ENCODE results near the gene TMEM131L.

TMEM131L gene

DNA sequence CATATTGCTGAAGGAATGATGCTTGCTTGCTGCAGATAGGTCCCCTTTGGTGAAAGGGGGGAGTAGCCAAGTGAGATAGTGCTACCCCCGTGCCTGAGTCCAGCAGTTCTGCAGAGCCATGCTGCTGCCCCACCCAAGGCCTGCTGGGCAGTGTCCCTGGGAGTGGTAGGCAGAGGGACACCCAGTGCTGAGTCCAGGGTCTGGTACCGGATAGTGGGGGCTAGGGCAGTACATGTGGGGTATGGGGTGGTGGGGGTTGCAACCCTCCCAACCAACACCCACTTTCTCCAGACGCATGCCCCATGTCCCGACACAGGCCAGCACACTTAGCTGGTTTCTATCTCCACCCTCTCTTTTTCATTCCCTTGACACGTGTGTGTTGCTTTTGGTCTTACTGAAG, 155.9 kb downstream of the TMEM131L start:
- no peak for TF ChIP-seq CREB1 (IDR thresholded peaks at IDR 0.05; ENCODE audit: low read depth)
- TF ChIP-seq ZBTB7A (IDR thresholded peaks at IDR 0.05; ENCODE audit: low read depth): no peak
- TF ChIP-seq RAD21 (IDR thresholded peaks at IDR 0.05; ENCODE audit: low read depth): no peak
- TF ChIP-seq, protein P1, sequence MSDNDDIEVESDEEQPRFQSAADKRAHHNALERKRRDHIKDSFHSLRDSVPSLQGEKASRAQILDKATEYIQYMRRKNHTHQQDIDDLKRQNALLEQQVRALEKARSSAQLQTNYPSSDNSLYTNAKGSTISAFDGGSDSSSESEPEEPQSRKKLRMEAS (IDR thresholded peaks at IDR 0.05): no peak
- TF ChIP-seq, protein P2, sequence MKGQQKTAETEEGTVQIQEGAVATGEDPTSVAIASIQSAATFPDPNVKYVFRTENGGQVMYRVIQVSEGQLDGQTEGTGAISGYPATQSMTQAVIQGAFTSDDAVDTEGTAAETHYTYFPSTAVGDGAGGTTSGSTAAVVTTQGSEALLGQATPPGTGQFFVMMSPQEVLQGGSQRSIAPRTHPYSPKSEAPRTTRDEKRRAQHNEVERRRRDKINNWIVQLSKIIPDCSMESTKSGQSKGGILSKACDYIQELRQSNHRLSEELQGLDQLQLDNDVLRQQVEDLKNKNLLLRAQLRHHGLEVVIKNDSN (IDR thresholded peaks at IDR 0.05): no peak
- TF ChIP-seq FOXM1 (IDR thresholded peaks at IDR 0.05; ENCODE audit: borderline replicate concordance, low read depth): no peak

DNA sequence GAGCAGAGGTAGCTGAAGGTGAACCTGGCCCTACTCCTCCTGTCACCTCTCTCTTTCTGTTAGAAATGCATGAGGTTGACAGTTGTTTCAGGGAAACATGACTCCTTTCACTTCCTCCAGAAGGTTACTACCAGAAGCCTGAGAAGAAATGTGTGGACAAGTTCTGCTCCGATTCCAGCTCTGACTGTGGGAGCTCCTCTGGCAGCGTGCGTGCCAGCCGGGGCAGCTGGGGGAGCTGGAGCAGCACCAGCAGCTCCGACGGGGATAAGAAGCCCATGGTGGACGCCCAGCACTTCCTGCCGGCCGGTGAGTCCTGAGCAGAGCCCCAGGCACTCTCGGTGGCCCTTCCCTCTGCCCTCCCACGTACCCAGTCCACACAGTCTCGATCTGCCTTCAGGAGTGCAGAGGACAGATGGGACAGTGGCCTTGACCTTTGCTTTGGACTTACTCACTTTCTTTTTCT, 156.6 kb downstream of the TMEM131L start:
- TF ChIP-seq CEBPB (IDR thresholded peaks at IDR 0.05) (no peak), TEAD4 (IDR thresholded peaks at IDR 0.05) (no peak), NFIC (IDR thresholded peaks at IDR 0.05) (no peak), CREB1 (IDR thresholded peaks at IDR 0.05; ENCODE audit: low read depth) (no peak), ZBTB7A (IDR thresholded peaks at IDR 0.05; ENCODE audit: low read depth) (no peak), YY1 (IDR thresholded peaks at IDR 0.05; ENCODE audit: low read depth) (no peak), EGR1 (IDR thresholded peaks at IDR 0.05) (no peak)
- TF ChIP-seq, protein P2 (IDR thresholded peaks at IDR 0.05): no peak

DNA sequence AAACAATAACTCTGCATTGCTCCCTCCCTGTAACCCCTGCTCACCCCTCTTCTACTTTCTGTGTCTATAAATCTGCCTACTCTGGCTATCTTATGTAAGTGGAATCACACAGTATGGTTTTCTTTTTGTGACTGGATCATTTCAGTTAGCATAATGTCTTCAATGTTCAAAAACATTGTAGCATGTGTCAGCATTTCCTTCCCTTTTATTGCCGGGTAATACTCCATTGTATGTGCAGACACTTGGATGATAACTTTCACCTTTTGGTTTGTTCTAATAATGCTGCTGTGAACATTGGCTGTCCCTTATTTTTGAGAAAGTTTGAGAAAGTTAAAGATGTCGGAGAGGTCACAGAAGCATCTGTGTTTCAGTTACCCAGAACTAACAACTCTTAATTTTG, 157.3 kb downstream of the TMEM131L start:
- TF ChIP-seq TEAD4 (IDR thresholded peaks at IDR 0.05) (no peak), TCF12 (IDR thresholded peaks at IDR 0.05; ENCODE audit: low read depth) (no peak), ZBTB7A (IDR thresholded peaks at IDR 0.05; ENCODE audit: low read depth) (no peak), CEBPB (IDR thresholded peaks at IDR 0.05) (no peak), EP300 (IDR thresholded peaks at IDR 0.05; ENCODE audit: borderline replicate concordance) (no peak), CREB1 (IDR thresholded peaks at IDR 0.05; ENCODE audit: low read depth) (no peak), TAF1 (IDR thresholded peaks at IDR 0.05; ENCODE audit: low read depth) (no peak), NFIC (IDR thresholded peaks at IDR 0.05) (no peak), FOXM1 (IDR thresholded peaks at IDR 0.05; ENCODE audit: borderline replicate concordance, low read depth) (no peak), YY1 (IDR thresholded peaks at IDR 0.05; ENCODE audit: low read depth) (no peak), EGR1 (IDR thresholded peaks at IDR 0.05) (no peak), RAD21 (IDR thresholded peaks at IDR 0.05; ENCODE audit: low read depth) (no peak)
- TF ChIP-seq, protein P2 (IDR thresholded peaks at IDR 0.05): no peak
- TF ChIP-seq, protein P1 (IDR thresholded peaks at IDR 0.05): no peak
- TF ChIP-seq, protein P3, sequence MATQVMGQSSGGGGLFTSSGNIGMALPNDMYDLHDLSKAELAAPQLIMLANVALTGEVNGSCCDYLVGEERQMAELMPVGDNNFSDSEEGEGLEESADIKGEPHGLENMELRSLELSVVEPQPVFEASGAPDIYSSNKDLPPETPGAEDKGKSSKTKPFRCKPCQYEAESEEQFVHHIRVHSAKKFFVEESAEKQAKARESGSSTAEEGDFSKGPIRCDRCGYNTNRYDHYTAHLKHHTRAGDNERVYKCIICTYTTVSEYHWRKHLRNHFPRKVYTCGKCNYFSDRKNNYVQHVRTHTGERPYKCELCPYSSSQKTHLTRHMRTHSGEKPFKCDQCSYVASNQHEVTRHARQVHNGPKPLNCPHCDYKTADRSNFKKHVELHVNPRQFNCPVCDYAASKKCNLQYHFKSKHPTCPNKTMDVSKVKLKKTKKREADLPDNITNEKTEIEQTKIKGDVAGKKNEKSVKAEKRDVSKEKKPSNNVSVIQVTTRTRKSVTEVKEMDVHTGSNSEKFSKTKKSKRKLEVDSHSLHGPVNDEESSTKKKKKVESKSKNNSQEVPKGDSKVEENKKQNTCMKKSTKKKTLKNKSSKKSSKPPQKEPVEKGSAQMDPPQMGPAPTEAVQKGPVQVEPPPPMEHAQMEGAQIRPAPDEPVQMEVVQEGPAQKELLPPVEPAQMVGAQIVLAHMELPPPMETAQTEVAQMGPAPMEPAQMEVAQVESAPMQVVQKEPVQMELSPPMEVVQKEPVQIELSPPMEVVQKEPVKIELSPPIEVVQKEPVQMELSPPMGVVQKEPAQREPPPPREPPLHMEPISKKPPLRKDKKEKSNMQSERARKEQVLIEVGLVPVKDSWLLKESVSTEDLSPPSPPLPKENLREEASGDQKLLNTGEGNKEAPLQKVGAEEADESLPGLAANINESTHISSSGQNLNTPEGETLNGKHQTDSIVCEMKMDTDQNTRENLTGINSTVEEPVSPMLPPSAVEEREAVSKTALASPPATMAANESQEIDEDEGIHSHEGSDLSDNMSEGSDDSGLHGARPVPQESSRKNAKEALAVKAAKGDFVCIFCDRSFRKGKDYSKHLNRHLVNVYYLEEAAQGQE (IDR thresholded peaks at IDR 0.05; ENCODE audit: low read depth): no peak

DNA sequence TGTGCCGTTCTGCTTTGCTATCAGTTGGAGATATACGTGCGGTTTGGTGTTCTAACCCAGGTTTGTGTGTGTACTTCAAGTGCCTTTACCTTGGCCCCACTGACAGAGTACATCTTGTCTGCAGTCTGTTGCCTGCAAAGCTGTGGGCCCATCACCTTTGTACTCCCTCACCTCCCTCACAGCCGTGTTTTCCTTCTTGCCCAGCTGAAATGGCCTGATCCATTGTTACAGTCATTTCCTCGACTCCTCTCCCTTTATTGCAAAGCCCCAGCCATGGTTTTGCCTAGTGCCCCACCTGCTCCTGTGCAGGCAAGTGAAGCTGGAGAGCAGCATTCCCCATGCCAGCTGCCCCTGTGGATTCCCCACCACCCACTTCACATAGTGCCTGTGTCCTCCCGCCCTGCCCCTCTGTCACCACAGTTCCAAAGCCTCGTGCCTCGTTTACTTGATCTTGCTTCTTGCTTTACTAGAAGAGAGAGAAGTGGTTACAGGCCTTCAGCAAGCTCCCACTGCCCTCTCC, 162.7 kb downstream of the TMEM131L start:
- TF ChIP-seq, protein P3 (IDR thresholded peaks at IDR 0.05; ENCODE audit: low read depth): no peak
- TF ChIP-seq TCF12 (IDR thresholded peaks at IDR 0.05; ENCODE audit: low read depth): no peak
- TF ChIP-seq NFIC (IDR thresholded peaks at IDR 0.05): no peak
- no peak for TF ChIP-seq YY1 (IDR thresholded peaks at IDR 0.05; ENCODE audit: low read depth)
- TF ChIP-seq TAF1 (IDR thresholded peaks at IDR 0.05; ENCODE audit: low read depth): no peak
- TF ChIP-seq EGR1 (IDR thresholded peaks at IDR 0.05): no peak
- no peak for TF ChIP-seq EP300 (IDR thresholded peaks at IDR 0.05; ENCODE audit: borderline replicate concordance)
- no peak for TF ChIP-seq CEBPB (IDR thresholded peaks at IDR 0.05)
- TF ChIP-seq, protein P1 (IDR thresholded peaks at IDR 0.05): no peak
- no peak for TF ChIP-seq RAD21 (IDR thresholded peaks at IDR 0.05; ENCODE audit: low read depth)
- no peak for TF ChIP-seq CREB1 (IDR thresholded peaks at IDR 0.05; ENCODE audit: low read depth)
- TF ChIP-seq, protein P2 (IDR thresholded peaks at IDR 0.05): no peak

DNA sequence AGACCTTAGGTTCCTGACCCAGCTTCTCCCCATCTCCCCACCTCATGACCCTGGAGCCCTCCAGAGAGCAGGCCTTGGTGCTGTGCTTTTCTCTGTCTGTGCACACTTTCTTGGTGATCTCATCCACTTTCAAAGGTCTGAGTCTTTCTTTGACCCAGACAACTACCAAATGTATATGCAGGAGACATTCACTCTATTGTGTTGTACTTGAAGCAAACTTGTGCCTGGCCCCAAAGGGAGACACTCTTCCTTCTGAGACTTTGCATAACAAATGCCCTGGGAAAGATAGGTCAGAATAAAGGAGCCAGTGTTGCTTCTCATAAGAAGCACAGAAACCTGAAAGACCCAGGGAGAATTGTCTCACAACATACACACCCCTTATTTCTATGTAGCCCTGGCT, 163.6 kb downstream of the TMEM131L start:
- TF ChIP-seq, protein P1 (IDR thresholded peaks at IDR 0.05): no peak
- TF ChIP-seq EP300 (IDR thresholded peaks at IDR 0.05; ENCODE audit: borderline replicate concordance) (no peak), ZBTB7A (IDR thresholded peaks at IDR 0.05; ENCODE audit: low read depth) (no peak), CEBPB (IDR thresholded peaks at IDR 0.05) (no peak), EGR1 (IDR thresholded peaks at IDR 0.05) (no peak), FOXM1 (IDR thresholded peaks at IDR 0.05; ENCODE audit: borderline replicate concordance, low read depth) (no peak), YY1 (IDR thresholded peaks at IDR 0.05; ENCODE audit: low read depth) (no peak), TEAD4 (IDR thresholded peaks at IDR 0.05) (no peak), NFIC (IDR thresholded peaks at IDR 0.05) (no peak), TCF12 (IDR thresholded peaks at IDR 0.05; ENCODE audit: low read depth) (no peak), TAF1 (IDR thresholded peaks at IDR 0.05; ENCODE audit: low read depth) (no peak), RAD21 (IDR thresholded peaks at IDR 0.05; ENCODE audit: low read depth) (no peak)
- TF ChIP-seq, protein P3 (IDR thresholded peaks at IDR 0.05; ENCODE audit: low read depth): no peak
- TF ChIP-seq, protein P2 (IDR thresholded peaks at IDR 0.05): no peak

Data from Ishikawa (cell line).